Left renal cortex interstitium (tissue), 4 donors: ENCODE data around the gene LSP1. TPM values are rescaled to one million over a fixed set of nuclear protein-coding genes. Genes with fewer than 3 reads are reported as not detected.

Experiments
- DNase-seq, 4 donors: peaks; one replicate each; pipeline ENCODE4 v3.0.0-alpha.2; 2013; ENCODE audit warnings: low read depth in 4 of 4, low spot score in 2 of 4, missing footprints in 1 of 4
- polyA plus RNA-seq, 4 donors: library from polyadenylated mRNA; unstranded; fragments of 120-200 nt; gene quantifications; one replicate each; pipeline ENCODE4 v1.2.1, GENCODE V29; 2013; ENCODE audit not compliant: insufficient read length in 4 of 4

LSP1 gene
- polyA plus RNA-seq, 4 donors, result 4.6 to 7.8 (median 6.3) TPM

GRCh38 chr11:1926156-1927025, 73.5 kb downstream of the LSP1 start:
- no peak for DNase-seq

- no peak for DNase-seq
These were observed 74.4 kb downstream of the LSP1 start for GRCh38 chr11:1927026-1927847.

- no peak for DNase-seq
These were observed 75.1 kb downstream of the LSP1 start for GRCh38 chr11:1927848-1928469.

GRCh38 chr11:1928470-1928890, 75.6 kb downstream of the LSP1 start:
- no peak for DNase-seq

- no peak for DNase-seq
These were observed 76.1 kb downstream of the LSP1 start for GRCh38 chr11:1928891-1929541.

GRCh38 chr11:1929621-1930461, 77.0 kb downstream of the LSP1 start:
- DNase-seq, result no peak

GRCh38 chr11:1930462-1930830, 77.6 kb downstream of the LSP1 start:
- DNase-seq, result no peak

- no peak for DNase-seq
These were observed 78.6 kb downstream of the LSP1 start for GRCh38 chr11:1931341-1932104.

- no peak for DNase-seq
These were observed 79.2 kb downstream of the LSP1 start for GRCh38 chr11:1932105-1932480.

- DNase-seq, result no peak
These were observed 79.8 kb downstream of the LSP1 start for GRCh38 chr11:1932681-1933080.

- DNase-seq, result no peak
These were observed 80.8 kb downstream of the LSP1 start for GRCh38 chr11:1933416-1934334.

- DNase-seq, result no peak
These were observed 81.7 kb downstream of the LSP1 start for GRCh38 chr11:1934335-1935155.

GRCh38 chr11:1935156-1936071, 82.5 kb downstream of the LSP1 start:
- no peak for DNase-seq

GRCh38 chr11:1936072-1936780, 83.3 kb downstream of the LSP1 start:
- DNase-seq, result no peak

- DNase-seq, result no peak
These were observed 84.1 kb downstream of the LSP1 start for GRCh38 chr11:1936781-1937615.
